ELF-1 (cell line): ENCODE data around the gene ATOH8.
A peak's percentile ranks its signal among the peaks of the same experiment; 100 is the strongest.

Experiments used
- DNase-seq: peaks from one replicate; pipeline ENCODE4 v3.0.0-alpha.2; 2016; ENCODE audit warnings: low read depth, low spot score

The ATOH8 gene

GRCh38 chr2:85801871-85802270, 48.1 kb downstream of the ATOH8 start:
- no peak for DNase-seq

- no peak for DNase-seq
Observed at GRCh38 chr2:85802354-85803103, 48.7 kb downstream of the ATOH8 start.

GRCh38 chr2:85803704-85804425, 50.1 kb downstream of the ATOH8 start:
- DNase-seq = no peak

- no peak for DNase-seq
Observed at GRCh38 chr2:85804583-85804982, 50.8 kb downstream of the ATOH8 start.

GRCh38 chr2:85806358-85807118, 52.7 kb downstream of the ATOH8 start:
- no peak for DNase-seq

- no peak for DNase-seq
Observed at GRCh38 chr2:85807756-85808155, 54.0 kb downstream of the ATOH8 start.

- DNase-seq = no peak
Observed at GRCh38 chr2:85810371-85811179, 56.8 kb downstream of the ATOH8 start.

- DNase-seq = no peak
Observed at GRCh38 chr2:85811180-85812093, 57.6 kb downstream of the ATOH8 start.

- DNase-seq = no peak
Observed at GRCh38 chr2:85812094-85812735, 58.4 kb downstream of the ATOH8 start.

- no peak for DNase-seq
Observed at GRCh38 chr2:85813211-85813981, 59.6 kb downstream of the ATOH8 start.

- peak; percentile 90 for DNase-seq
Observed at GRCh38 chr2:85813982-85814801, 60.4 kb downstream of the ATOH8 start.

- no peak for DNase-seq
Observed at GRCh38 chr2:85814802-85815550, 61.2 kb downstream of the ATOH8 start.

GRCh38 chr2:85819811-85820510, 66.2 kb downstream of the ATOH8 start:
- DNase-seq = no peak

- no peak for DNase-seq
Observed at GRCh38 chr2:85822766-85823165, 69.0 kb downstream of the ATOH8 start.

GRCh38 chr2:85823951-85824350, 70.2 kb downstream of the ATOH8 start:
- no peak for DNase-seq

- DNase-seq = peak; percentile 89
Observed at GRCh38 chr2:85826990-85827878, 73.4 kb downstream of the ATOH8 start.
